SK-N-SH (cell line): Measurements from ENCODE around the gene SUN5. TPM values are rescaled to one million over a fixed set of nuclear protein-coding genes. Genes with fewer than 3 reads are reported as not detected.

Experiments
- CTCF ChIA-PET: fragments of 300-600, 350-600 bp; formaldehyde crosslinking; extraction: SDS; loops from one replicate; lab custom pipeline; 2021; lab: Yijun Ruan, JAX
- POLR2A ChIA-PET: fragments of 350-600 bp; sonication (Branson Sonifier 250); formaldehyde crosslinking; extraction: SDS; loops from one replicate; lab custom pipeline; 2020; ENCODE audit warnings: antibody characterized with exemption, inconsistent platforms; lab: Yijun Ruan, JAX
- DNase-seq: peaks from one replicate; pipeline ENCODE4 v3.0.0; 2012
- H2AFZ ChIP-seq: fragments of 200-600 bp; sonication (generic); 2 replicates; pipeline ENCODE4 v1.8.1; 2016; ENCODE audit warnings: antibody characterized with exemption, mild to moderate bottlenecking, low read depth
- H3F3A ChIP-seq: fragments of 200-600 bp; sonication (generic); replicated peaks from 2 replicates; pipeline ENCODE3; 2016; ENCODE audit warnings: antibody characterized with exemption, mild to moderate bottlenecking; ENCODE audit not compliant: insufficient read depth
- H3K27ac ChIP-seq, 2 experiments: fragments of 200-500 bp in 1 of 2; fragments of 200-600 bp in 1 of 2; sonication (Bioruptor generic) in 1 of 2; sonication (generic), shearing (Covaris generic) in 1 of 2; 2 replicates each; pipeline versions ENCODE4 v1.5.1 to v1.6.1; 2014 to 2016; ENCODE audit warnings: low read depth in 2 of 2, inconsistent platforms in 1 of 2, low read length in 1 of 2, mild to moderate bottlenecking in 1 of 2, mixed read lengths in 1 of 2
- H3K27me3 ChIP-seq: fragments of 200-600 bp; sonication (generic), shearing (Covaris generic); 2 replicates; pipeline ENCODE4 v1.6.1; 2016; ENCODE audit warnings: mixed run types; ENCODE audit not compliant: insufficient read depth
- H3K36me3 ChIP-seq, 2 experiments: fragments of 200-500 bp in 1 of 2; fragments of 200-600 bp in 1 of 2; sonication (Bioruptor generic) in 1 of 2; sonication (generic) in 1 of 2; replicated peaks in 1 of 2; 2 replicates each; pipeline versions ENCODE3 to v1.5.1; 2014 to 2016; ENCODE audit warnings: low read length in 1 of 2, mild to moderate bottlenecking in 1 of 2; ENCODE audit not compliant: insufficient read depth in 2 of 2, control insufficient read depth in 1 of 2
- H3K4me1 ChIP-seq, 2 experiments: fragments of 200-500 bp in 1 of 2; fragments of 200-600 bp in 1 of 2; sonication (Bioruptor generic) in 1 of 2; sonication (generic), shearing (Covaris generic) in 1 of 2; 2 replicates each; pipeline versions ENCODE4 v1.5.1 to v1.6.1; 2014 to 2016; ENCODE audit warnings: low read depth in 1 of 2, low read length in 1 of 2, mixed run types in 1 of 2; ENCODE audit not compliant: insufficient read depth in 2 of 2, control insufficient read depth in 1 of 2
- H3K4me2 ChIP-seq: fragments of 200-600 bp; sonication (generic), shearing (Covaris generic); 2 replicates; pipeline ENCODE4 v1.6.1; 2017; ENCODE audit warnings: mixed run types
- H3K4me3 ChIP-seq, 2 experiments: fragments of 200-500 bp in 1 of 2; fragments of 200-600 bp in 1 of 2; sonication (Bioruptor generic) in 1 of 2; sonication (generic), shearing (Covaris generic) in 1 of 2; 2 replicates each; pipeline versions ENCODE4 v1.5.1 to v1.8.1; 2014 to 2016; ENCODE audit warnings: low read depth in 2 of 2, inconsistent platforms in 1 of 2, low read length in 1 of 2, mild to moderate bottlenecking in 1 of 2, mixed read lengths in 1 of 2, moderate library complexity in 1 of 2
- H3K79me2 ChIP-seq: fragments of 200-600 bp; sonication (generic); 2 replicates; pipeline ENCODE4 v1.8.1; 2017; ENCODE audit warnings: mild to moderate bottlenecking; ENCODE audit not compliant: insufficient read depth
- H3K9ac ChIP-seq: fragments of 200-600 bp; sonication (generic); 2 replicates; pipeline ENCODE4 v1.6.1; 2017; ENCODE audit warnings: mixed run types
- H3K9me2 ChIP-seq: fragments of 200-600 bp; sonication (generic); 2 replicates; pipeline ENCODE4 v1.6.1; 2017; ENCODE audit warnings: mixed run types
- H3K9me3 ChIP-seq: fragments of 200-600 bp; sonication (generic); 2 replicates; pipeline ENCODE4 v1.6.1; 2017; ENCODE audit warnings: mixed run types, mild to moderate bottlenecking, moderate library complexity
- H4K20me1 ChIP-seq: fragments of 200-600 bp; sonication (generic); 2 replicates; pipeline ENCODE4 v1.6.1; 2017; ENCODE audit warnings: mild to moderate bottlenecking, mixed run types; ENCODE audit not compliant: insufficient read depth
- CHD2 ChIP-seq: fragments of 150-350 bp; IDR thresholded peaks from 2 replicates; pipeline ENCODE4 v1.6.1; 2018; ENCODE audit warnings: low read length; ENCODE audit not compliant: partially characterized antibody
- CTCF ChIP-seq: fragments of 200-600 bp; sonication (generic); IDR thresholded peaks from 2 replicates; pipeline ENCODE4 v1.6.1; 2017; ENCODE audit warnings: antibody characterized with exemption, mild to moderate bottlenecking, moderate library complexity
- FOSL2 ChIP-seq: IDR thresholded peaks from 2 replicates; pipeline ENCODE4 v1.4.0; 2012; ENCODE audit warnings: low read depth, mild to moderate bottlenecking, moderate library complexity, borderline replicate concordance
- FOXJ3 ChIP-seq: sonication (generic); formaldehyde crosslinking; IDR thresholded peaks from 2 replicates; pipeline ENCODE4 v1.5.1; 2020; ENCODE audit warnings: mild to moderate bottlenecking, missing genetic modification reagents
- GABPA ChIP-seq: IDR thresholded peaks from 2 replicates; pipeline ENCODE4 v1.4.0; 2012; ENCODE audit warnings: low read depth, mild to moderate bottlenecking
- MAX ChIP-seq: IDR thresholded peaks from 2 replicates; pipeline ENCODE4 v1.4.0; 2012; ENCODE audit warnings: low read depth
- MEF2A ChIP-seq: IDR thresholded peaks from 2 replicates; pipeline ENCODE4 v1.4.0; 2012; ENCODE audit warnings: low read depth, borderline replicate concordance
- PBX3 ChIP-seq: IDR thresholded peaks from 2 replicates; pipeline ENCODE4; 2012
- POLR2AphosphoS5 ChIP-seq: IDR thresholded peaks from 2 replicates; pipeline ENCODE4 v1.6.1; 2012; ENCODE audit warnings: low read depth, low read length
- RCOR1 ChIP-seq: fragments of 150-350 bp; IDR thresholded peaks from 2 replicates; pipeline ENCODE4 v1.6.1; 2017; ENCODE audit warnings: antibody characterized with exemption, low read length
- RFX5 ChIP-seq: IDR thresholded peaks from 2 replicates; pipeline ENCODE4 v1.6.1; 2012; ENCODE audit warnings: mild to moderate bottlenecking, improper control_type of control experiment, low read length
- RXRA ChIP-seq: IDR thresholded peaks from 2 replicates; pipeline ENCODE4 v1.4.0; 2012; ENCODE audit warnings: low read depth, mild to moderate bottlenecking, borderline replicate concordance
- SIN3A ChIP-seq: IDR thresholded peaks from 2 replicates; pipeline ENCODE4 v1.6.1; 2012; ENCODE audit warnings: low read depth, mild to moderate bottlenecking, low read length, moderate library complexity, borderline replicate concordance
- SMC3 ChIP-seq: IDR thresholded peaks from 2 replicates; pipeline ENCODE4 v1.6.1; 2012; ENCODE audit warnings: low read depth, low read length, improper control_type of control experiment
- TAF1 ChIP-seq: IDR thresholded peaks from 2 replicates; pipeline ENCODE4 v1.6.1; 2012; ENCODE audit warnings: low read depth, mild to moderate bottlenecking, low read length, moderate library complexity, borderline replicate concordance
- TCF12 ChIP-seq: IDR thresholded peaks from 2 replicates; pipeline ENCODE4 v1.4.0; 2012
- TEAD4 ChIP-seq: IDR thresholded peaks from 2 replicates; pipeline ENCODE4 v1.4.0; 2012; ENCODE audit warnings: mild to moderate bottlenecking, borderline replicate concordance; ENCODE audit not compliant: insufficient read depth
- YY1 ChIP-seq: IDR thresholded peaks from 2 replicates; pipeline ENCODE4 v1.4.0; 2012; ENCODE audit warnings: low read depth, mild to moderate bottlenecking
- ZBTB33 ChIP-seq: IDR thresholded peaks from 2 replicates; pipeline ENCODE4 v1.4.0; 2012; ENCODE audit warnings: low read depth, borderline replicate concordance
- WGBS: methylation state at CpG from one replicate; pipeline ENCODE4 v1.1.6; 2017; ENCODE audit warnings: low lambda C conversion rate; 5-methylcytosine and 5-hydroxymethylcytosine counted together
- polyA plus RNA-seq, 3 experiments: library from polyadenylated mRNA; depleted of rRNA; stranded (reverse); fragments of >200 nt; gene quantifications; 2 replicates each; pipeline ENCODE4 v1.2.3, GENCODE V29; 2012

The SUN5 gene
- polyA plus RNA-seq, 1 of the 3 experiments (the other 2 are of a cell fraction), result not detected

GRCh38 chr20:33042430-33042829 lies 38.2 kb upstream of the SUN5 start:
- TF ChIP-seq PBX3 (no peak), RCOR1 (no peak), MEF2A (no peak), FOXJ3 (CRISPR knock-in tag) (no peak), CTCF (no peak), POLR2AphosphoS5 (no peak), ZBTB33 (no peak)
- Histone ChIP-seq H3K9me2 (no peaks in the 10 kb centered on the region), H3K4me2 (no peak overlapping the region), H2AFZ (no peak overlapping the region), H3K79me2 (no peaks in the 10 kb centered on the region), H3K36me3 (no peaks in the 10 kb centered on the region), H3K4me3 (no peak overlapping the region), H3K27ac (no peak overlapping the region), H3K9ac (no peak overlapping the region), H4K20me1 (no peaks in the 10 kb centered on the region), H3K27me3 (no peaks in the 10 kb centered on the region), H3K4me1 (no peaks in the 10 kb centered on the region), H3F3A (no peaks in the 10 kb centered on the region), H3K9me3 (no peaks in the 10 kb centered on the region)
- no peak for DNase-seq
- 17% methylated on average over 3 of the region's 3 CpGs for WGBS
- CTCF ChIA-PET, result no interaction called here
- POLR2A ChIA-PET, result no interaction called here

- Histone ChIP-seq H3K4me1 (no peaks in the 10 kb centered on the region), H4K20me1 (no peaks in the 10 kb centered on the region), H3K79me2 (no peaks in the 10 kb centered on the region), H3K4me3 (no peak overlapping the region), H3K9me3 (no peaks in the 10 kb centered on the region), H3K9ac (no peak overlapping the region), H3K9me2 (no peaks in the 10 kb centered on the region), H2AFZ (no peak overlapping the region), H3K27me3 (no peaks in the 10 kb centered on the region), H3F3A (no peaks in the 10 kb centered on the region), H3K36me3 (no peaks in the 10 kb centered on the region), H3K4me2 (no peak overlapping the region), H3K27ac (no peak overlapping the region)
- POLR2A ChIA-PET, result no interaction called here
- no peak for DNase-seq
- CTCF ChIA-PET, result no interaction called here
- WGBS, result 10% methylated on average over 4 of the region's 4 CpGs
- TF ChIP-seq ZBTB33 (no peak), MAX (no peak), TAF1 (no peak), SIN3A (no peak), MEF2A (no peak), YY1 (no peak), FOSL2 (no peak), GABPA (no peak), TEAD4 (no peak), TCF12 (no peak), SMC3 (no peak), RXRA (no peak), RCOR1 (no peak), PBX3 (no peak), FOXJ3 (CRISPR knock-in tag) (no peak), CHD2 (no peak), RFX5 (no peak)
Measured at GRCh38 chr20:33038243-33038642, 34.0 kb upstream of the SUN5 start.
